ENCODE data around the gene CREBZF.
"Not testable (repeated sequence)": the region's sequence is repeated elsewhere in the genome, so short reads cannot be mapped to it uniquely, and the experiment has no call there.

Gene CREBZF

GRCh38 chr11:85670949-85671663 lies 6.2 kb upstream of the CREBZF start:
- DNase-seq = not testable (repeated sequence)

- no peak for DNase-seq
These were observed 3.2 kb upstream of the CREBZF start for GRCh38 chr11:85668157-85668556.

GRCh38 chr11:85666687-85667086 lies 1.8 kb upstream of the CREBZF start:
- DNase-seq = no peak

- no peak for DNase-seq
These were observed 804 bp upstream of the CREBZF start for GRCh38 chr11:85665733-85666132.

GRCh38 chr11:85663753-85664614 lies 945 bp downstream of the CREBZF start:
- DNase-seq = peak; percentile 85

- DNase-seq = no peak
These were observed 1.7 kb downstream of the CREBZF start for GRCh38 chr11:85663080-85663752.

- no peak for DNase-seq
These were observed 2.8 kb downstream of the CREBZF start for GRCh38 chr11:85661972-85662664.

- DNase-seq = no peak
These were observed 6.7 kb downstream of the CREBZF start for GRCh38 chr11:85658180-85658579.

GRCh38 chr11:85656777-85657176 lies 8.2 kb downstream of the CREBZF start:
- DNase-seq = no peak

GRCh38 chr11:85654343-85654742 lies 10.6 kb downstream of the CREBZF start:
- not testable (repeated sequence) for DNase-seq

GRCh38 chr11:85652786-85653447 lies 12.0 kb downstream of the CREBZF start:
- DNase-seq = no peak

- DNase-seq = no peak
These were observed 13.8 kb downstream of the CREBZF start for GRCh38 chr11:85651118-85651517.

- peak; percentile 85 for DNase-seq
These were observed 17.2 kb downstream of the CREBZF start, which contains the start of gene TMEM126A for GRCh38 chr11:85647604-85648299. TSS of gene TMEM126A (plus strand) at chr11:85647967. CDS start at chr11:85650256, 2,289 bp downstream.

- no peak for DNase-seq
These were observed 17.9 kb downstream of the CREBZF start for GRCh38 chr11:85647078-85647477.

GRCh38 chr11:85643191-85643614 lies 21.7 kb downstream of the CREBZF start:
- DNase-seq = no peak

- no peak for DNase-seq
These were observed 30.2 kb downstream of the CREBZF start for GRCh38 chr11:85634747-85635146.

- no peak for DNase-seq
These were observed 36.1 kb downstream of the CREBZF start for GRCh38 chr11:85628771-85629341.

GRCh38 chr11:85627998-85628770 lies 36.7 kb downstream of the CREBZF start, which contains the start of gene TMEM126B:
TSS of gene TMEM126B (plus strand) at chr11:85628593. CDS start at chr11:85628608, 15 bp downstream.
- DNase-seq = peak; percentile 94

- DNase-seq = no peak
These were observed 37.5 kb downstream of the CREBZF start, which contains the start of gene DLG2 for GRCh38 chr11:85627332-85627997. TSS of gene DLG2 (minus strand) at chr11:85627344.

GRCh38 chr11:85626496-85626895 lies 38.4 kb downstream of the CREBZF start:
- no peak for DNase-seq

Data from activated effector memory CD4-positive, alpha-beta T cell treated with Interleukin-2 at 50 U/mL for 16 hours (primary cell).